Heart left ventricle (tissue), 16 donors: ENCODE measurements around the gene PSMB8. TPM values are rescaled to one million over a fixed set of nuclear protein-coding genes. Genes with fewer than 3 reads are reported as not detected.

ENCODE experiments used
- ATAC-seq, 4 donors: fragments of 200-7000 bp; cut with Tn5 transposase; one replicate each; pipeline ENCODE4 v1.9.1; 2020 to 2022; ENCODE audit warnings: moderate library complexity in 4 of 4, mild to moderate bottlenecking in 3 of 4, moderate number of reproducible peaks in 1 of 4
- DNase-seq, 5 donors: peaks; one replicate each; pipeline ENCODE4 v3.0.0-alpha.2; 2020
- H3K27ac ChIP-seq, 12 donors: fragments of 200-600 bp; sonication (generic) in 4 of 12; one replicate each; pipeline versions ENCODE4 v1.5.0 to v1.8.0; 2016 to 2022; ENCODE audit warnings: mild to moderate bottlenecking in 2 of 12
- H3K27me3 ChIP-seq, 9 donors: fragments of 200-600 bp; sonication (generic) in 2 of 9; one replicate each; pipeline versions ENCODE4 v1.5.1 to v1.8.0; 2016 to 2022; ENCODE audit warnings: mild to moderate bottlenecking in 3 of 9
- H3K36me3 ChIP-seq, 9 donors: fragments of 200-600 bp; sonication (generic) in 2 of 9; one replicate each; pipeline versions ENCODE4 v1.5.0 to v1.8.0; 2018 to 2022; ENCODE audit warnings: mild to moderate bottlenecking in 2 of 9
- H3K4me1 ChIP-seq, 12 donors: fragments of 200-600 bp; sonication (generic) in 4 of 12; one replicate each; pipeline versions ENCODE4 v1.5.0 to v1.8.0; 2016 to 2022; ENCODE audit warnings: mild to moderate bottlenecking in 3 of 12
- H3K4me3 ChIP-seq, 12 donors: fragments of 200-600 bp; sonication (generic) in 4 of 12; one replicate each; pipeline versions ENCODE4 v1.5.0 to v1.8.0; 2017 to 2022; ENCODE audit warnings: mild to moderate bottlenecking in 9 of 12, moderate library complexity in 4 of 12
- H3K9me3 ChIP-seq, 12 donors: fragments of 200-600 bp; sonication (generic) in 4 of 12; one replicate each; pipeline versions ENCODE4 v1.5.0 to v1.8.0; 2016 to 2022; ENCODE audit warnings: mild to moderate bottlenecking in 1 of 12
- POLR2A ChIP-seq, 2 donors: fragments of 450-650 bp; IDR thresholded peaks; one replicate each; pipeline ENCODE4 v1.6.1; 2017; ENCODE audit warnings: antibody characterized with exemption in 2 of 2, mild to moderate bottlenecking in 2 of 2, moderate library complexity in 2 of 2
- WGBS, 4 donors: extraction: QIAGEN DNeasy Blood & Tissue Kit in 2 of 4; methylation state at CpG; one replicate each; pipeline versions ENCODE4 v1.1.5 to v1.1.7; 2013 to 2018; 5-methylcytosine and 5-hydroxymethylcytosine counted together
- intact Hi-C, 10 donors: fragments of 100-400 bp; cut with DNase I; formaldehyde crosslinking; loops; one replicate each; pipeline versions ENCODE4 v1.11.1 to v1.14.2; 2022
- polyA plus RNA-seq, 2 donors: library from polyadenylated mRNA; stranded (reverse); fragments of 200-250 nt; gene quantifications; one replicate each; pipeline ENCODE4 v1.2.3, GENCODE V29; 2013
- total RNA-seq, 9 donors: library from RNA; depleted of rRNA in 2 of 9; stranded (reverse); fragments of >200 nt in 2 of 9; fragmentation: NEBNext Ultra II Directional in 3 of 9; extraction: Animal tissue kit (Norgen Biotek cat#: 25700) in 3 of 9; gene quantifications; one replicate each; pipeline versions ENCODE4 v1.1.0 to v1.2.4, GENCODE V29; 2016 to 2023
- TF ChIP-seq, protein P1 (sequence below), 12 donors: fragments of 200-600 bp; sonication (generic) in 4 of 12; IDR thresholded peaks; one replicate each; pipeline versions ENCODE4 v1.5.0 to v1.8.0; 2018 to 2022; ENCODE audit warnings: antibody characterized with exemption in 12 of 12, mild to moderate bottlenecking in 5 of 12
- donor health status: ischemic (EF 13 %, LVEDD 7.1; RV severe dilation, severe dysfunction).
- donor health status: healthy with polysubstance abuse.
- donor health status: DM: no; HTN: yes; CAD: no.
- donor health status: DM: no; HTN: no; CAD: no.
- donor health status: ischemic (EF 25% LVEDD 6.9; RV normal size, moderate dysfunction).
- donor health status: ischemic (EF 25% LVEDD 5.7; RV mildly dilated, moderate dysfunction).
- donor health status: healthy.
- donor health status: DM: yes; HTN: yes; CAD: no.
- donor health status: ischemic (EF 35%, LVEDD 5.7; RV mildly dilated, moderate dysfunction).
- donor health status: nonischemic (EF 11% LVEDD 7.7; RV severe dilation, severe dysfunction).
- donor health status: DM: yes; HTN: yes; CAD: no.
- donor health status: PGD.
- donor health status: ischemic (EF 29% LVEDD 5.4; RV normal size, mild dysfunction).
- donor health status: nonischemic (EF 23%, LVEDD 6.1; RV moderate dilation, normal function).

Gene PSMB8
- total and polyA plus RNA-seq, 11 donors, result 11.1 to 115 (median 17.6) TPM

DNA sequence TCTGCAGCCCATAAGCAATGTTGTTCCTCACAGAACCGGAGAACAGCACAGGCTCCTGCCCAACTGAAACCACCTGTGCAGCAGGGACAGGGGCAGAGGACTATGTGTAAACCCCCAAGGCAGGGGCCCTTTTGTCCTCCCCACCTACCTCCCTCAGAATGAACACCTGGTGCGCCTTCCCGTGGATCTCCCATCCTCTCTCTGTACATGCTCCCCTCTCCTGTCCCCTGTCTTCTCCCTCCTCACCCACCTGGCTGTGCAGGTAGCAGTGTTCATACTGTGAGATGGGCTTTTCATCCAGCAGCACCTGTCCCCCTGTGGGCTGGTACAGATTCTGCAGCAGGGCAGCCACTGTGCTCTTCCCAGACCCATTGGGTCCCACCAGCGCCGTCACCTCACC is 13.8 kb downstream of the PSMB8 start:
- no peak for TF ChIP-seq POLR2A (IDR thresholded peaks at IDR 0.05)
- TF ChIP-seq, protein P1, sequence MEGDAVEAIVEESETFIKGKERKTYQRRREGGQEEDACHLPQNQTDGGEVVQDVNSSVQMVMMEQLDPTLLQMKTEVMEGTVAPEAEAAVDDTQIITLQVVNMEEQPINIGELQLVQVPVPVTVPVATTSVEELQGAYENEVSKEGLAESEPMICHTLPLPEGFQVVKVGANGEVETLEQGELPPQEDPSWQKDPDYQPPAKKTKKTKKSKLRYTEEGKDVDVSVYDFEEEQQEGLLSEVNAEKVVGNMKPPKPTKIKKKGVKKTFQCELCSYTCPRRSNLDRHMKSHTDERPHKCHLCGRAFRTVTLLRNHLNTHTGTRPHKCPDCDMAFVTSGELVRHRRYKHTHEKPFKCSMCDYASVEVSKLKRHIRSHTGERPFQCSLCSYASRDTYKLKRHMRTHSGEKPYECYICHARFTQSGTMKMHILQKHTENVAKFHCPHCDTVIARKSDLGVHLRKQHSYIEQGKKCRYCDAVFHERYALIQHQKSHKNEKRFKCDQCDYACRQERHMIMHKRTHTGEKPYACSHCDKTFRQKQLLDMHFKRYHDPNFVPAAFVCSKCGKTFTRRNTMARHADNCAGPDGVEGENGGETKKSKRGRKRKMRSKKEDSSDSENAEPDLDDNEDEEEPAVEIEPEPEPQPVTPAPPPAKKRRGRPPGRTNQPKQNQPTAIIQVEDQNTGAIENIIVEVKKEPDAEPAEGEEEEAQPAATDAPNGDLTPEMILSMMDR (IDR thresholded peaks at IDR 0.05), result no peak
- no peaks in the 10 kb centered on the region for H3K9me3 ChIP-seq
- H3K36me3 ChIP-seq, result peaks cover 5 to 82% (median 55%) of the 10 kb centered on the region in 9 donors
- intact Hi-C loops, result loop anchor here in 1 of 10 donors (5.0 kb wide), 1 partner anchor 37 kb away; no protein-coding TSS in a partner anchor
- H3K4me3 ChIP-seq, result no peak overlapping the region
- DNase-seq (no peak), ATAC-seq (no peak)
- H3K4me1 ChIP-seq, result peaks cover 0 to 28% (median 0%) of the 10 kb centered on the region in 12 donors
- no peak overlapping the region for H3K27ac ChIP-seq
- WGBS, 4 donors, result 95 to 99% (median 97%) methylated on average over 5 of the region's 5 CpGs
- H3K27me3 ChIP-seq, result no peaks in the 10 kb centered on the region

DNA sequence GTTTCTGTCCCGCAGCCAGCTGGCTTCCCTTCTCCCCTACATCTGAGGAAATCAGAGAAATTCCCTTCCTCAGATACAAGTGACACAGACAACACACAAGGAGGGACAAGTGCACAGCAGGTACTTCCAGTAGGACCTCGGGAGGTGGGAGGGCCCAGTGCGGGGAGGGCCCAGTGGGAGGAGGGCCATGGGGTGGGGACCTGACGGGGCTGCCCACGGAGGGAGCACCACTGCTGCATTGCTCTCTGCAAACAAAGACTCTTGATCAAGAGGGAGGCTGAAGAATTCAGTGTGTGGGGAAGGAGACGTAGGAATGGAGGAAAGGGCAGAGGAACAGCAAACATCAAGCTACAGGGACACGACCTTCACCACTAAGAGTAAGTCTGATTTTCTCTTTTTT is 14.4 kb downstream of the PSMB8 start:
- DNase-seq (no peak), ATAC-seq (no peak)
- intact Hi-C loops, result loop anchor here in 5 of 10 donors (5.0 kb wide), 1 partner anchor 38 kb away; no protein-coding TSS in a partner anchor
- H3K4me3 ChIP-seq, result no peak overlapping the region
- peaks cover 5 to 77% (median 50%) of the 10 kb centered on the region in 9 donors for H3K36me3 ChIP-seq
- no peaks in the 10 kb centered on the region for H3K27me3 ChIP-seq
- no peak overlapping the region for H3K27ac ChIP-seq
- peaks cover 0 to 28% (median 0%) of the 10 kb centered on the region in 12 donors for H3K4me1 ChIP-seq
- no peaks in the 10 kb centered on the region for H3K9me3 ChIP-seq
- 72 to 82% (median 75%) methylated on average over 7 of the region's 7 CpGs for WGBS, 4 donors
- TF ChIP-seq, protein P1 (IDR thresholded peaks at IDR 0.05), result no peak
- no peak for TF ChIP-seq POLR2A (IDR thresholded peaks at IDR 0.05)

DNA sequence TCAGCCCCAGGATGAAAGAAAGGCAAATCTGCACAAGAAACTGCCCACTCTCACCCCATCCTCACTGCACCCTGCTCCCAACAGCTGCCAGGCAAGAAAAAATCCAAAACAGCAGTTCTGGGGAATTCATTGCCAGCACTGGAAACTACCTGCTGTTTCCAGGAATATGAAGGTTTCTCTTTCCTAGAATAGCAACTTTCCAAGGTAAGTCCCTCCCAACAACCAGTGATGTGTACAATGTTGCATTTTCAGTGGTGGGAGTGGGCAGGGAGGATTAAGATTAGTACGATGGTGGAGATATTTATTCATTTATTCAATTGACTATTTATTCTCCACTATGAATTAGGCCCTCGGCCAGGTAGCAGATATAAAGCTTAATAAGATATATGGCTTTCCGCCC is 16.8 kb downstream of the PSMB8 start:
- Histone ChIP-seq H3K4me1 (peaks cover 0 to 22% (median 0%) of the 10 kb centered on the region in 12 donors), H3K4me3 (no peak overlapping the region), H3K36me3 (peaks cover 5 to 53% (median 35%) of the 10 kb centered on the region in 9 donors), H3K27ac (peak overlapping the region in 2 of 12 donors; percentile 50 to 56), H3K27me3 (no peaks in the 10 kb centered on the region), H3K9me3 (no peaks in the 10 kb centered on the region)
- intact Hi-C loops, result loop anchor here in 7 of 10 donors (2.0 to 5.0 kb wide), 3 partner anchors 40 to 42 kb away; no protein-coding TSS in a partner anchor
- no peak for ATAC-seq
- DNase-seq, result no peak
- TF ChIP-seq POLR2A (IDR thresholded peaks at IDR 0.05), result no peak
- TF ChIP-seq, protein P1 (IDR thresholded peaks at IDR 0.05), result no peak
- 77 to 85% (median 79%) methylated on average over 3 of the region's 3 CpGs for WGBS, 4 donors

DNA sequence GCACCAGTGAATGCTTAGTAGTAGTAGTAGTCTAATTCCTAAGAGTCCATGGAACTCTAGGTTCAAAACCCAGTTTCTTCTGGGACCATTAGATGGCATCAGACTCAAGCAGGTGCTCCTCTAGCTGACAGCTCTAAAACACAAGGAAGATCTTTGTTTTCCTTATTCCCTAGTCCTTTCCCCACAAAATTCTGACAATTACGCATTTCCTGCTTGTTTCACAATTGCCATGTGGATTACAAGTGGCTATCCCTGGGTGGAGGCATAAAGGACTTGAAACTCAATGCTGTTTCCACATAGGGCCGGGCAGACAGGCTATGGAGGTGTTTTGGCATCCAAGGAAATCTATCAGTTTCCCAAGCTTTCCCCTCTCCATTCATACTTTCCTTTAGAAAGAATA is 17.9 kb downstream of the PSMB8 start:
- H3K4me3 ChIP-seq, result no peak overlapping the region
- peak; percentile 51 to 87 (median 82) for ATAC-seq
- peaks cover 5 to 42% (median 24%) of the 10 kb centered on the region in 9 donors for H3K36me3 ChIP-seq
- H3K27ac ChIP-seq, result peak overlapping the region in 7 of 12 donors; percentile 16 to 60 (median 50)
- intact Hi-C loops, result loop anchor here in 7 of 10 donors (2.0 to 5.0 kb wide), 3 partner anchors 41 to 43 kb away; no protein-coding TSS in a partner anchor
- WGBS, 4 donors, result 31 to 44% (median 38%) methylated on average over 2 of the region's 2 CpGs
- DNase-seq, result no peak
- H3K9me3 ChIP-seq, result no peaks in the 10 kb centered on the region
- H3K4me1 ChIP-seq, result peaks cover 0 to 31% (median 0%) of the 10 kb centered on the region in 12 donors
- H3K27me3 ChIP-seq, result no peaks in the 10 kb centered on the region
- TF ChIP-seq POLR2A (IDR thresholded peaks at IDR 0.05), result no peak
- TF ChIP-seq, protein P1 (IDR thresholded peaks at IDR 0.05), result peak; percentile 19 to 57 (median 49)
